NCI-H226 (cell line): Measurements from ENCODE around the gene HOXD9.

Experiments
- DNase-seq: peaks from one replicate; pipeline ENCODE4 v3.0.0-alpha.2; 2015

The HOXD9 gene

DNA sequence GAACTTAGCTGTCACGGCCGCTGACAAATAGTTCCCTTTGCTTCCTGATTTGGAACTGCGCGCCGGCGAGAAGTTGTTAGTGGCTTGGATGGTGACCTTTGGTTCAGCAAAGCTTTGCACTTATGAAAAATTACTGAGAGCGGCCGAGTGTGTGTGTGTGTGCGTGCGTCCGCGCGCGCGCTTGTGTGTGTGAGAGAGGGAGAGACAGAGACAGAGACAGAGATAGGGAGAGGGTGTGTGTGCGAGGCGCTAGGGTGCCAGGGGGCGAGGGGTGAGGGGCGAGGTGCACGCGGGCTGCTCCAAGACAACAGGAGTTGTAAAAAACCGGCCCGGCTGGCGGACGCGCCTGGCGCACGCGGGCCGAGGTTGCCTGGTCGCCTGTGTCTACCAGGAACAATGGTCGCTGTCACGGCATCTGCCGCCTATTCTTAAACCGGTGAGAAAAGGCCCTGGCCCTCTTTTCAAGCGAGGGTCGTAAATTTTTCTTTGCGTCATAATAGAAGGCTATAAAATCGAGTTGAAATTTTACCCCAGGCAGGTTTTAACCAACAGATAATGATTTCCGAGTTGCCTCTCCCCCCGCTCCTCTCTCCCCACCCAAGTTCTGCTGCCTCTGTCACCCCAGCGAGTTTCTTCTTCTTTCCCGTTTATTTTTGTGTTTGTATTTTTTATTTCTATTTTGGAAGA lies 35.1 kb downstream of the HOXD9 start:
- no peak for DNase-seq

DNA sequence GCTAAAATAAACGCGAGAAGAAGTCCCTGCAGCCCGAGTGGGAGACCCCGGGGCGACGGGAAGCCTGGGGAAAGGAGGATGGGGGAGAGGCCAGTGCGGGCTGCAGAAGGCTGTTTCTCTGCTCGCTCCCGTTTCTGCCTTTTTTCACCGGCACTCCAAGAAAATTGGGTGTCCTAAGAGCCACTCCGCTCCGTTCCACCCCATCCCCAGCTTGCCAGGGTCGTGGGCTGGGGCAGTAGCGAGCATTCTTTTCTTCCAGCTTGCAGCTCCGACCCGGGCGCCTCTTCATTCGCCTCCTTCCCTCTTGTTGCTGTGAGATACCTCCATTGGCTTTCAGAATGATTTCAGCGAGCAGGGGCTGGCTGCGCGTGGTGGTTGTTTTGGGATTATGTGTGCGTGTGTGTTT lies 35.7 kb downstream of the HOXD9 start:
- no peak for DNase-seq

DNA sequence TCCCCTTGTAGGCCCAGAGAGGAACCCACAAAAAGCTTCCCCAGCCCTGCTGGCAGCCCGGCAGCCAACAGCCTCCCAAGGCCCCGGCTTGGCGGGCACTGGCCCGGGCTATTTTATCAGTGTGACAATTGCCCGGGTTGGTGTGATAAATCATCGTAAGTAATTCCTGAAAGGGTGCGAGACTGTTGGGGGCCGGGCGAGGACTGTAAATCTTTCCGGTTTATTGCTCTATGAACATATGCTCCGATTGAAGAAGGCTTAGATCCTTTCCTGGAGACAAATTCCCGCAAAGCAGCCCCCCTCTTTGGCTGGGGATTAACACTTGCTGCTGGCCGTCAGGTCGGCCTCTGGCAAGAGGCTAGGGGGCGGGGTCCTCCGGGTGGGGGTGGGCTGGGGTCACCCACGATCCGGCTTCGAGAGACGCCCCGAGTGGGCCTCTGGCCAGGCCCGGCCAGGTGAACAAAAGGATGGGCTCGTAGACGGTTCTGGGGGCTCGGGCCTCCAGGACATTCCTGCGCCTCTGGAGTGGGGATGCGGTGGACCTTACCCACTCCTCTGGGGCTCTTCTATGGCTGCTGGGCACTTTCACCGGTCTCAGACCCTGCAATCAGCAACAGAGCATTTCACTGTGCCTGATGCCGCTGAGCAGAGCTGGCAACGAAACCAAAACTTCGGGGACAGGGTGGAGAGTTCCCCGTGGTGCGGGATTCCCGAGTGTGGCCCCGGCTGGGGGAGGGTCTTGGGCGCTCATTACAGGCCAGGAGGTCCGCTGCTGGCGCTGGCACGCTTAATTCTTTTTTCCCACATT lies 36.5 kb downstream of the HOXD9 start:
- DNase-seq = no peak

GRCh38 chr2:176159663-176160250 lies 37.2 kb downstream of the HOXD9 start:
- DNase-seq = no peak

DNA sequence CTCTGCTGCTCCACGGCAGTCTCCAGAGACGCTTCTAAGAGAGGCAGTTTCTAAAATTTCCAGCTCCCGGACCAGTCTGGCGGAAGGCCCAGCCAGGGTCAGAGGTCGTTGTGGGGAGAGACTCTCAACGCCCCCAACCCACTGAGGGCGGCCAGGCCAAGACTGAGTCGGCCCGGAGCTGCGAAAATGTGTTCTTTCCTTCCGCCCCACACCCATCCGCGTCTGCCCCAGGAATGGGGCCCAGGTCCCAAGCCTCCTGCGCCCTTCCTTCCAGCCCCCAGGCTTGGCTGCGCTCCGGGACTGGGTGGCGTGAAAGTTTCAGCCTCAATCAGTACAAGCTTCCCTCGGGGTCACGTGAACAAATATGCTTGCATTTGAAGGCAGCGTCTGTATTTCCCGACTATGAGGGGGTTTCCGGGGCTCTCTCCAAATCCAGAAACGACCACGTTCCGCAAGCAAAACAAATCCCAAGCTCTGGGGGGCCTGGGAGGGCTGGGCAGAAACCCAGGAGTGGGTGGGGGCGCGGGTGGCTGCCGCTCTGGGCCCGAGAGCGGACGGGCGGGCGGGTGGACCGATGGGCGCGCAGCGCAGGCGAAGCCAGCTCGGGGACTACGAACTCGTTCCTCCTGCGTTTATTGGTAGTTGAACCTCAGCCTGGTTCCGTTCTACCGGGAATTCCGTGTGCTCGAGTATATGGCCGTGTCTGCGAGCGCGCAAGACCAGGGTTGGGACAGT lies 37.9 kb downstream of the HOXD9 start:
- no peak for DNase-seq

DNA sequence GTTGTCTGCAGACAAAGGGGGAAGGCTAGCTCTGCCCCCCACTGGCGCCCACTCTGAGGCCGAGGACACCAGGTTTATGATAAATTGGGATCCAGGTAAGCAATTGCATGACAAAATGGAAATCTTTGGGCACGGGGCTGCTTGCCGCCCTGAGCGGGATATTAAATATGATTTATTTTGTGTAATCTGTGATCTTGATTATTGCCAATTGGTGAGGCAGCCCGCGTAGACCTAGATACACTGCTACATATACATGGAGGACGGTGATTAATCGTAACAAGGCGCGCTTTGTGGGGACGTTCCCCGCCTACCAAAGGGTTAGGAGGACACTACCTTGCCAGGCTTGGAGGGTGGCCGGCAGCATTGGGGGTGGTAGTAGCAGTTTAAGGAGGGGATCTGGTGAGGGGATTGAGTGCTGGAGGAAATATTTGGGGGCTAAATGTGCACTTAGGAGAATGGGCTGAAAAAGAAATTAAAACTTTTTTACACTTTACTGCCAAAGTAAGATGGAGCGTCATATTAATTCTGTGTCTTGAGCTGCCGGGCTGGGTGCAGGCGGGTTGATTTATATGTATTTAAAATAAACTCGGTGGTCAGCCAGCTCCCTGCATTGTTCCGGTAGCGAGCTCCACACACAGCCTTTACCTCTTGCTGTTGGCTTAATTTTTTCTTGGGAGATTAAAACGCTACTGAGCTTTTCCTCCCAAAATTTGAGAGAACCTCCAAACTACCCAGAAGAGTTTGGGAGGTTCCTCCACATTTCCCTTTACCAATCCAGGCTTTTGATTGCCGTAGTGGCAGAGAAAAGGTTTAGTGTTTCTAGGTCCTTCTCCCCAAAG lies 38.7 kb downstream of the HOXD9 start:
- no peak for DNase-seq

GRCh38 chr2:176161825-176162626 lies 39.5 kb downstream of the HOXD9 start:
- DNase-seq = no peak

- no peak for DNase-seq
These were observed 40.6 kb downstream of the HOXD9 start for GRCh38 chr2:176162911-176163671.

DNA sequence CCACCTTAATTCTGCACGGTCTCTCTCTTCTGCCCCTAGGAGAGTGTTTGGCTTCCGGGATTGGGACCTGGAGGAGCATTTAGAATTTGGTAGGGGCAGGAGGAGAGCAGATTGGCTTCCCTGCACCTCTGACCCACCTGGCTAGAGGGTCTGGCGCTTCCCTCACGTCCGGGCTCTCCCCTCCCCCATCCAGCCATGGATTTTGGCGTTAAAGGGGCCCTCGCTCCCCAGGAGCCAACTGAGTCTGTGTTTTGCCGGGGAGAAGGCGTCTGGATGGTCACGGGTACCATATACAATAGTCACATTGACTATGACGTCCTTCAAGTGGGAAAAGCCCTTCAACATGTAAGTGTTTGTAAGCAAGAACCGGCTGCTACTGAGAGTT lies 41.1 kb downstream of the HOXD9 start:
- DNase-seq = no peak

DNA sequence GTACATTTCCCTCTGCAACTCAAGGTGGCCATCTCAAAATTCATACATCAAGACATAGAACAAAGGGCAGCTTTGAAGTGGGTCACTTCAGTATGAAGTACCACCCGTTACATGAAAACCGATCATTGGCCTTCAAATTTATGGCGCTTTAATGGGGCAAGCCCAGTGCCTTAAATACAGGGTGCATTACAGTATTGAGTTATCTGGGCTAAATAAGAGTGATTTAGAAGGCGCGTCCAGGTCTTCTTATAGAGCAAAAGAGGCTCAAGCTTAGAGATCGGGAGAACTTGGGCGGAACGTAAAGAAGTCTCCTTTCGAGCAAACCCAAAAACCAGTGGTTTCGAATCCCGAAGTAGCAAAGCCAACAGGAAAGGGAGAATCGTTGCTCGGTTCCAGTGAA lies 41.7 kb downstream of the HOXD9 start:
- no peak for DNase-seq

- no peak for DNase-seq
These were observed 42.3 kb downstream of the HOXD9 start for GRCh38 chr2:176164611-176165369.

- DNase-seq = no peak
These were observed 43.0 kb downstream of the HOXD9 start for GRCh38 chr2:176165370-176166050.

DNA sequence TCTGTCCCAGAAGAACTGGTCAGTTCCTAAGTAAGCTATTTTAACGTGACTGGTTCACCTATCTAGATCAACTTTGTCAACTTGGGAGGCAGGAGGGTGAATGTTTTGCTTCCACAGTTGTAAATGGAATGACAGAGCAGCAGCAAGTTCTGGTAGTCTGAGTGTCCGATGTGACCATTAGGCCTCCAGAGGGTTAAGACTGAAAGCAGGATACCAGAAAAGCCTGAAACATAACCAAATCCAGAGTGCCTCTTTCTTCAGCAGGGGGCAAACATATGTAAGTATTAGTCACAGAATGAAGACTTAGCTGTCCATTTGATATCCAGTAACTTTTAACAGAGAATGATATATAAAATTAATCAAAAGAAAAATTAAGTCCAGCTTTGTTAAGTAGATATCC lies 43.8 kb downstream of the HOXD9 start:
- no peak for DNase-seq

- no peak for DNase-seq
These were observed 44.9 kb downstream of the HOXD9 start for GRCh38 chr2:176167398-176167797.

GRCh38 chr2:176169181-176169580 lies 46.7 kb downstream of the HOXD9 start:
- DNase-seq = no peak

DNA sequence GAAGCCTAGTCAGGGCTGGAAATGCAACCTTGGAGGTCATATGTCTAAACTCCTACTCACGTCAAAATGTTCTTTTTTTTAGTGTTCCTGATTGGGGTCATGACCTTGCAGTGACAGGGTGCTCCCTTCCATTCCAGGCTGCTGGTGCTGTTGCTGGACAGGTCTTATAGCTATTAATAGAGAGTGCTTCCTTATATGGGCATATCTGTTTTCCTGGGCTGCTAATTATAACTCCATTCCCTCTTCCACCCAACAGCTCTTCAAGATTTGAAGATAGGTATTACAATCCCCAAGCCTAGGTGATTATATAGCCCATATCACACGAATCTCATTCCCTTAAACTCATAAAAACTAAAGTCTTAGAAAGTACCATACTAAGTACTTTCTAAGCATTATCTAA lies 47.2 kb downstream of the HOXD9 start:
- DNase-seq = no peak

- no peak for DNase-seq
These were observed 48.2 kb downstream of the HOXD9 start for GRCh38 chr2:176170602-176171305.

DNA sequence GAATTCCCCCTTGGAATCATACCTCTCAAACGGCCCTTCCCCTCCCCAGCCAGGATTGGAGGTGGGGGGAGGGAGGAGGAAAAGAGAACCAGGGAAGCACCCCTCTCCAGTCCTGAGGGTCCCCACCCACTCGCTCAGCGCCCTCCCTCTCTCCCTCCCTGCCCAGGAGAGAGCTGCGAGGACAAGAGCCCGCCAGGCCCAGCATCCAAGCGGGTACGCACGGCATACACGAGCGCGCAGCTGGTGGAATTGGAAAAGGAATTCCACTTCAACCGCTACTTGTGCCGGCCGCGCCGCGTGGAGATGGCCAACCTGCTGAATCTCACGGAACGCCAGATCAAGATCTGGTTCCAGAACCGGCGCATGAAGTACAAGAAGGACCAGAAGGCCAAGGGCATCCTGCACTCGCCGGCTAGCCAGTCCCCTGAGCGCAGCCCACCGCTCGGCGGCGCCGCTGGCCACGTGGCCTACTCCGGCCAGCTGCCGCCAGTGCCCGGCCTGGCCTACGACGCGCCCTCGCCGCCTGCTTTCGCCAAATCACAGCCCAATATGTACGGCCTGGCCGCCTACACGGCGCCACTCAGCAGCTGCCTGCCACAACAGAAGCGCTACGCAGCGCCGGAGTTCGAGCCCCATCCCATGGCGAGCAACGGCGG lies 49.0 kb downstream of the HOXD9 start:
- no peak for DNase-seq
